Nephron (organoid): Measurements from ENCODE around the gene EGFLAM.
A peak's percentile ranks its signal among the peaks of the same experiment; 100 is the strongest.

Experiments used
- H3K27ac Mint-ChIP-seq, 3 experiments: 2 replicates each; pipeline ENCODE4 v1.8.0; 2020; ENCODE audit warnings: mixed read lengths in 3 of 3, mild to moderate bottlenecking in 2 of 3, moderate library complexity in 1 of 3
- H3K27me3 Mint-ChIP-seq: 2 replicates; pipeline ENCODE4 v1.8.0; 2021; ENCODE audit warnings: low read depth, mild to moderate bottlenecking, moderate library complexity, mixed read lengths
- H3K36me3 Mint-ChIP-seq: 2 replicates; pipeline ENCODE4 v1.8.0; 2020; ENCODE audit warnings: low read depth, mixed read lengths
- H3K4me1 Mint-ChIP-seq: 2 replicates; pipeline ENCODE4 v1.8.0; 2020; ENCODE audit warnings: mixed read lengths
- H3K4me3 Mint-ChIP-seq, 3 experiments: 2 replicates each; pipeline ENCODE4 v1.8.0; 2020; ENCODE audit warnings: mild to moderate bottlenecking in 3 of 3, mixed read lengths in 3 of 3, moderate library complexity in 2 of 3
- H3K9me3 Mint-ChIP-seq: 2 replicates; pipeline ENCODE4 v1.8.0; 2020; ENCODE audit warnings: mixed read lengths
- CTCF ChIP-seq, 3 experiments: fragments of 200-600 bp; sonication (generic); IDR thresholded peaks; one replicate each; pipeline ENCODE4 v1.5.0; 2021; ENCODE audit warnings: antibody characterized with exemption in 3 of 3; ENCODE audit not compliant: unreplicated experiment in 3 of 3

EGFLAM gene

GRCh38 chr5:38494763-38495162 is 236.4 kb downstream of the EGFLAM start:
- no peak for TF ChIP-seq CTCF (IDR thresholded peaks at IDR 0.05; ENCODE audit: unreplicated experiment in 3 of 3)
- Mint-ChIP-seq H3K27ac (peak overlapping the region; percentile 1 to 20 (median 1)), H3K4me1 (peaks cover 20% of the 10 kb centered on the region)

GRCh38 chr5:38497946-38498345 is 239.6 kb downstream of the EGFLAM start:
- Mint-ChIP-seq H3K4me1 (peaks cover 20% of the 10 kb centered on the region), H3K9me3 (no peaks in the 10 kb centered on the region), H3K27ac (no peak overlapping the region), H3K36me3 (peaks cover 40% of the 10 kb centered on the region), H3K27me3 (no peaks in the 10 kb centered on the region), H3K4me3 (no peak overlapping the region)
- TF ChIP-seq CTCF (IDR thresholded peaks at IDR 0.05; ENCODE audit: unreplicated experiment in 3 of 3) = no peak

More at GRCh38 chr5:38494763-38495162, 236.4 kb downstream of the EGFLAM start:
- Mint-ChIP-seq H3K27me3 (no peaks in the 10 kb centered on the region), H3K4me3 (no peak overlapping the region), H3K9me3 (no peaks in the 10 kb centered on the region), H3K36me3 (peaks cover 55% of the 10 kb centered on the region)

- H3K36me3 Mint-ChIP-seq = peaks cover 29% of the 10 kb centered on the region
- H3K4me3 Mint-ChIP-seq = no peak overlapping the region
- H3K27me3 Mint-ChIP-seq = no peaks in the 10 kb centered on the region
Measured at GRCh38 chr5:38500573-38501260, 242.4 kb downstream of the EGFLAM start.

GRCh38 chr5:38506302-38506701 is 247.9 kb downstream of the EGFLAM start:
- H3K4me1 Mint-ChIP-seq = peaks cover 12% of the 10 kb centered on the region
- TF ChIP-seq CTCF (IDR thresholded peaks at IDR 0.05; ENCODE audit: unreplicated experiment in 3 of 3) = no peak
- H3K36me3 Mint-ChIP-seq = peaks cover 30% of the 10 kb centered on the region
- H3K4me3 Mint-ChIP-seq = no peak overlapping the region
- no peaks in the 10 kb centered on the region for H3K27me3 Mint-ChIP-seq
- no peaks in the 10 kb centered on the region for H3K9me3 Mint-ChIP-seq
- no peak overlapping the region for H3K27ac Mint-ChIP-seq

More at GRCh38 chr5:38500573-38501260, 242.4 kb downstream of the EGFLAM start:
- Mint-ChIP-seq H3K9me3 (no peaks in the 10 kb centered on the region), H3K27ac (no peak overlapping the region), H3K4me1 (no peaks in the 10 kb centered on the region)
- no peak for TF ChIP-seq CTCF (IDR thresholded peaks at IDR 0.05; ENCODE audit: unreplicated experiment in 3 of 3)

GRCh38 chr5:38509185-38509584 is 250.8 kb downstream of the EGFLAM start:
- Mint-ChIP-seq H3K9me3 (no peaks in the 10 kb centered on the region), H3K27ac (peak overlapping the region; percentile 8 to 36 (median 12)), H3K27me3 (no peaks in the 10 kb centered on the region), H3K4me1 (peaks cover 13% of the 10 kb centered on the region), H3K36me3 (peaks cover 36% of the 10 kb centered on the region), H3K4me3 (no peak overlapping the region)
- no peak for TF ChIP-seq CTCF (IDR thresholded peaks at IDR 0.05; ENCODE audit: unreplicated experiment in 3 of 3)
